ENCODE measurements around the gene CNIH1.

DNA sequence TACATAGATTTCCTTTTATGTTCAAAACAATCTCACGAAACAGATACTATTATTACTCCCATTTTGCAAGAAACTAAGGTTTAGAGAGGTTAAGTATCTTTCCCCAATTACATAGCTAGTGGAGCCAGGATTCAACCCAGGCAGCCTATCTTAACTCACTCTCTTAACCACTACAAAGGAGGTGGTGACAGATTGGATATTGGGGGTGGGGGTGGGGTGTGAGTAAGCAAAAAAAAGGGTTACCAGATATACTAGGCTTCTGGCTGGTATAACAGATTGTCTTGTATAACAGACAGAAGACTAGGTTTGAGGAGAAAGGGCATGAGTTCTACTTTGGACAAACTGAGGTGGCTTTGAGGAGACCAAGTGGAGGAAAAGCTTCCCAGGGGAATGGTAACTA, 45.5 kb upstream of the CNIH1 start:
- TF ChIP-seq, protein P1, sequence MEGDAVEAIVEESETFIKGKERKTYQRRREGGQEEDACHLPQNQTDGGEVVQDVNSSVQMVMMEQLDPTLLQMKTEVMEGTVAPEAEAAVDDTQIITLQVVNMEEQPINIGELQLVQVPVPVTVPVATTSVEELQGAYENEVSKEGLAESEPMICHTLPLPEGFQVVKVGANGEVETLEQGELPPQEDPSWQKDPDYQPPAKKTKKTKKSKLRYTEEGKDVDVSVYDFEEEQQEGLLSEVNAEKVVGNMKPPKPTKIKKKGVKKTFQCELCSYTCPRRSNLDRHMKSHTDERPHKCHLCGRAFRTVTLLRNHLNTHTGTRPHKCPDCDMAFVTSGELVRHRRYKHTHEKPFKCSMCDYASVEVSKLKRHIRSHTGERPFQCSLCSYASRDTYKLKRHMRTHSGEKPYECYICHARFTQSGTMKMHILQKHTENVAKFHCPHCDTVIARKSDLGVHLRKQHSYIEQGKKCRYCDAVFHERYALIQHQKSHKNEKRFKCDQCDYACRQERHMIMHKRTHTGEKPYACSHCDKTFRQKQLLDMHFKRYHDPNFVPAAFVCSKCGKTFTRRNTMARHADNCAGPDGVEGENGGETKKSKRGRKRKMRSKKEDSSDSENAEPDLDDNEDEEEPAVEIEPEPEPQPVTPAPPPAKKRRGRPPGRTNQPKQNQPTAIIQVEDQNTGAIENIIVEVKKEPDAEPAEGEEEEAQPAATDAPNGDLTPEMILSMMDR (IDR thresholded peaks at IDR 0.05; ENCODE audit: low read length): no peak
- TF ChIP-seq EZH2 (IDR thresholded peaks at IDR 0.05; ENCODE audit: borderline replicate concordance, low read length): no peak

Data from OCI-LY1 (cell line).